RCC 7860 (cell line): Measurements from ENCODE around the gene UBE2L3.
"Not testable (repeated sequence)": the region's sequence is repeated elsewhere in the genome, so short reads cannot be mapped to it uniquely, and the experiment has no call there.

ENCODE experiments used
- DNase-seq: peaks from one replicate; pipeline ENCODE4 v3.0.0-alpha.2; 2015; ENCODE audit warnings: low spot score
- FAIRE-seq: peaks from 2 replicates; lab custom pipeline; 2012; peaks lifted over from hg19 to GRCh38; lab: Jason Lieb, UNC

The UBE2L3 gene

GRCh38 chr22:21570398-21570797 lies 2.9 kb downstream of the UBE2L3 start:
- DNase-seq (no peak), FAIRE-seq (no peak)

GRCh38 chr22:21571679-21572078 lies 4.2 kb downstream of the UBE2L3 start:
- DNase-seq (no peak), FAIRE-seq (no peak)

GRCh38 chr22:21573293-21573734 lies 5.8 kb downstream of the UBE2L3 start:
- FAIRE-seq (no peak), DNase-seq (no peak)

- DNase-seq (no peak), FAIRE-seq (no peak)
These were observed 6.4 kb downstream of the UBE2L3 start for GRCh38 chr22:21573750-21574494.

GRCh38 chr22:21579474-21579851 lies 11.9 kb downstream of the UBE2L3 start:
- FAIRE-seq (no peak), DNase-seq (no peak)

- not testable (repeated sequence) for DNase-seq, FAIRE-seq
These were observed 13.1 kb downstream of the UBE2L3 start for GRCh38 chr22:21580623-21581007.

GRCh38 chr22:21581009-21581713 lies 13.6 kb downstream of the UBE2L3 start:
- not testable (repeated sequence) for FAIRE-seq, DNase-seq

- DNase-seq: no peak
- no peak for FAIRE-seq
These were observed 15.6 kb downstream of the UBE2L3 start for GRCh38 chr22:21582801-21583740.

GRCh38 chr22:21585389-21585788 lies 17.9 kb downstream of the UBE2L3 start:
- no peak for FAIRE-seq
- no peak for DNase-seq

- FAIRE-seq (no peak), DNase-seq (no peak)
These were observed 20.5 kb downstream of the UBE2L3 start for GRCh38 chr22:21587803-21588611.

GRCh38 chr22:21589396-21589795 lies 21.9 kb downstream of the UBE2L3 start:
- DNase-seq (no peak), FAIRE-seq (no peak)

- no peak for DNase-seq
- FAIRE-seq: no peak
These were observed 23.5 kb downstream of the UBE2L3 start for GRCh38 chr22:21590809-21591641.

GRCh38 chr22:21591695-21592094 lies 24.2 kb downstream of the UBE2L3 start:
- FAIRE-seq: no peak
- no peak for DNase-seq

GRCh38 chr22:21592422-21592821 lies 24.9 kb downstream of the UBE2L3 start:
- DNase-seq: no peak
- no peak for FAIRE-seq

GRCh38 chr22:21593406-21594232 lies 26.1 kb downstream of the UBE2L3 start:
- DNase-seq: no peak
- no peak for FAIRE-seq

GRCh38 chr22:21594865-21595452 lies 27.4 kb downstream of the UBE2L3 start:
- DNase-seq (no peak), FAIRE-seq (no peak)

- not testable (repeated sequence) for DNase-seq, FAIRE-seq
These were observed 29.0 kb downstream of the UBE2L3 start for GRCh38 chr22:21596356-21597135.
